SH-SY5Y (cell line): Measurements from ENCODE around the gene WHRN.

ENCODE experiments used
- GATA2 ChIP-seq: IDR thresholded peaks from 2 replicates; pipeline ENCODE4 v1.6.1; 2011; ENCODE audit warnings: mild to moderate bottlenecking, low read depth, low read length
- GATA3 ChIP-seq: IDR thresholded peaks from 2 replicates; pipeline ENCODE4 v1.6.1; 2011; ENCODE audit warnings: low read depth, mild to moderate bottlenecking, low read length, moderate library complexity

The WHRN gene

DNA sequence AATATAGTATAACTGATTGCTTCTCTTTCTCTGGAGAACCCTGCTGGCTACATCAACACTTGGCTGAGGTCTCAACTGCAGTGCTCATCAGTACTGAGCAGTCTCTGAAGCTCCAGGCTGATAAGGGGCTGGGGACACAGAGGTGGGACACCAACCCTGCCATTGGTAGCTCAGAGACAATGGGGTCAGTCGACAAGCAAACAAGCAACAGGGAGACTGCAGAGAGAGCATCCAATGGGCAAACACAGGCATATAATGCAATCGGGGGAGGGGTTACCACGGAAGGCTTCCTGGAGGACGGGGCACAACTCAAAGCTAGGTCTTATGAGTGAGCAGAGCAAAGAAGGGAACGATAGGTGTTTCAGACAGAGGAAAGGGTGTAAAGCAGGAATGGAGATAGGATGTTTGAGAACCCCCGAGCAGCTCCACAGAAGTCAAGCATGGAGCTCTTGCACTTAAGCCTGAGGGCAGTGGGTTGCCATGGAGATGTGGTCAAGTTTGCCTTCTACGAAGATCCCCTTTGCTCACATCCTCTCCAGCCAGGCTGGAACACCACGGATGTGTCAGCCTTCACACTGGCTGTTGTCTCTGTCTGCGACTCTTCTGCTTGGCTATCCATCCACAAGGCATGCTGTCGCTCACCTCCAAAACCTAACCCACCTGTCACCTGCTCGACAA, 96.0 kb downstream of the WHRN start:
- TF ChIP-seq GATA2 (no peak), GATA3 (no peak)

DNA sequence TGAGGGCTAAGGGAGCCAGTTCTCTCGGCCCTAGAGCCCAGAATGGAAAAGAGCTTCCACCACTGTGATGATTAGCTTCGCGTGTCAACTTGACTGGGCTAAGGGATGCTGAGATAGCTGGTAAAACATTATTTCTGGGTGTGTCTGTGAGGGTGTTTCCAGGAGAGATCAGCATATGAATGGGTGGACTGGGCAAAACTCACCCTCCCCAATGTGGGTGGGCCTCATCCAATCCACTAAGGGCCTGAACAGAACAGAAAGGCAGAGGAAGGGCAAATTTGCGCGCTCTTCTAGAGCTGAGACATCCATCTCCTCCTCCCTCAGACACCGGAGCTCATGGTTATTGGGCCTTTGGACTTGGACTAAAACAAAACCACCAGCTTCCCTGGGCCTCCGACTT, 96.6 kb downstream of the WHRN start:
- TF ChIP-seq GATA2 = no peak
- no peak for TF ChIP-seq GATA3

DNA sequence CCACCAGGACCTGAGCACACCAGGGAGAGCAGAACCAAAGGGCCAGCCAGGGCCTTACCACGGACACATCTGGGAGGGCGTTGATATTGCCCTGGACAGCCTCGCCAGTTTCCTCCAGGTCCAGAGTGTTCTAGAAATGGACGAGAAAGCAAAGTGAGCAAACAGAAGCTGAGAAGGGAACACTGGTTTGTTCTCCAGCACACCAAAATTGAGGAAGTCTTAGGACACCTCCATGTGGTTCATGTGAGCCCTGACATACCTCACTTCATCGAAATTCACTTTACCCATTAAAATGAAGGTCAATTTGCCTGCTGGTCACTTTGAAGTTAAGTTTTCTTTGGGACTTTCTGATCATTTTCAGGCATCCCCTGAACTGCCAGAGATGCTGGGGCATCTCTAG, 97.4 kb downstream of the WHRN start:
- TF ChIP-seq GATA2 (no peak), GATA3 (no peak)

DNA sequence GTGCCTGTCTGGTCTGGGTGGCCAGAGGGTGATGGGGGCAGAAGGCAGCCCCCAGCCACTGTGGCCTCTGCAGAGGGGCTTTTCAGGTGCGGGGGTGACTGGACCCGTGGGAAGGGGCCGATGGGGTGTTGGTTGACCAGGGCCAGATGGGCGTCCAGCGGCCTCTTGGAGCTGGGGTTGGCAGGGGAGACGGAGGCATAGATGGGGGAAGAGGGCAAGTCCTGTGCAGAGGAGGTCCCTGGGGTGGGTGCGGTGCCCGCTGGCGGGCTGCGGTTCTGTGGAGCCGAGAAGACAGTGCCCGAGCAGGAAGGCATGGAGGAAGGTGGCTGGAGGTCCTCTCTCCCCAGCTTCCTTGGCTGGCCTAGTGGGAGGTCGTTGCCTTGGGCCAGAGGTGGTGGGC, 98.8 kb downstream of the WHRN start:
- TF ChIP-seq GATA2 (no peak), GATA3 (no peak)

DNA sequence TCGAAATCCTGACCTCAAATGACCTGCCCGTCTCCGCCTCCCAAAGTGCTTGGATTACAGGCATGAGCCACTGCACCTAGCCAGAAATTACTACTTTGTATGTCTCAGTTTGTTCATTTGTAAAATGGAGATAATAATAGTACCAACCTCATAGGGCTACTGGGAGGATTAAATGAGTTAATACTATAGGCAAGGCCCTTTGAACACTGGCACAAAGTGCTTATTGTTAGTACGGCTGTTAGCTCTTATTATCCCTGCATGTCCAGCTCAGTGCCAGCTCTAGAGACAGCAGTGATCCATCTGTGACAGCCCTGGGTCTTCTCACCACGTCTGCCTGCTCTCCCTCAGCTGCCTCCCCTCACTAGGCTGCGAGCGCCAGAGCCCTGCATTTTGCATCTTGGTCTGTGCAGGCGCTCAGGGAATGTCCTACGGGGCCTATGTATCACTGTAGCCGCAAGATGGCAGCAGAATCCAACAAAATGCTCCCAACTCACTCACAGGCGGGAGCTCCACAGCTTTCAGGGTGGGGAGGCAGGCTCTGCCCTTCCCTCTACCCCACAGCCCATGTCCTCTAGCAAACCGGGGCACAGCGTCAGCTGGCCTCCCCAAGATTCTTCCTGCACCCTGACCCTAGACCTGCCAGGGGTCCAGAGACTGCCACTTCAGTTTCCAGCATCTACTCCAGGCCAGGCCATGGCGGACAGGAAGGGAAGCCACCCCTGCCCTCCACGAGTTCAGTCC, 99.8 kb downstream of the WHRN start:
- TF ChIP-seq GATA2 = no peak
- no peak for TF ChIP-seq GATA3

DNA sequence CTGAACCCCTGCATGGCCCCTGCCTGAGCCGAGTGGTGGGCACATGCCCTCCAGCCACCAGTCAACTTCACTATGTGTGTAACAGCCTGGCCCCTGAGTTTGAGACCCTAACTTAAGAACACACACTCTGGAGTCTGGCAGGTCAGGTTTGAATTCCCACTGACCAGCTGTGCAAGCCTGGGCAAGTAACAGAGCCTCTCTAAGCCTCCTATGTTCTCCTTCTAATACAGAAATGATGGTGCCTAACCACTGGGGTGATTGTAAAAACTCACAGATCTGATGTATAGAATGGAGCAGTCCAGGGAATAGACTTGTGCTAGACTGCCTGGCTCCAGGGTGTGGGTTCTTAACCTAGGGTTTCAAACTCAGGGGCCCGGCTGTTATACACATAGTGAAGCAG, 100.7 kb downstream of the WHRN start:
- TF ChIP-seq GATA2 (no peak), GATA3 (no peak)

DNA sequence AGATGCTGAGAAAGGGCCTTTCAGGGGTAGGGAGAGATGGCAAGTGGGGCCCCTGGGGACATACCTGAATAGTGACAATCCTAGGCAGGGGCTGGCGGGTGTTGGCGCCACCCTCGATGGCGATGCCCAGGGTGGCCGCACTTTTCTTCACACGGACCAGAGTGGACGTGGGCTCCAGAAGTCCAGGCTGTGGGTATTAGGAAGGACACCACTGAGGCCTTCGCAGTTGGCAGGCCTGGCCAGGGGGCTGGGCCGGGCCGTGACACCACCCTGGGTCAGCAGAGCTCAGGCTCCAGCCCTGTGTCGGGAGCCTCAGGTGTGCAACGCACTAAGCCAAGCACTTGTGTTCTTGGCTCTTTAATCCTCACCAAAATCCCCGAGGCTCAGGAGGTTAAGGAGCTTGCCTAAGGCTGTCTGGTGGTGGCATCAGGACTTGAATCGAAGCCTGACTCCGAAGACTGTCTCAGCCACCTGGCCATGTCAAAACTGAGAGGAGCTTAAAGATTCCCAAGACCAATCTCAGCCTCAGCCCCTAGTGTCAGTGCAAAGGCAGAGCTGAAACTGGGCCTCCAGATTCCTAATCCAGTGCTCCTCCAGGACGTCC, 102.0 kb downstream of the WHRN start:
- TF ChIP-seq GATA2 (no peak), GATA3 (no peak)

DNA sequence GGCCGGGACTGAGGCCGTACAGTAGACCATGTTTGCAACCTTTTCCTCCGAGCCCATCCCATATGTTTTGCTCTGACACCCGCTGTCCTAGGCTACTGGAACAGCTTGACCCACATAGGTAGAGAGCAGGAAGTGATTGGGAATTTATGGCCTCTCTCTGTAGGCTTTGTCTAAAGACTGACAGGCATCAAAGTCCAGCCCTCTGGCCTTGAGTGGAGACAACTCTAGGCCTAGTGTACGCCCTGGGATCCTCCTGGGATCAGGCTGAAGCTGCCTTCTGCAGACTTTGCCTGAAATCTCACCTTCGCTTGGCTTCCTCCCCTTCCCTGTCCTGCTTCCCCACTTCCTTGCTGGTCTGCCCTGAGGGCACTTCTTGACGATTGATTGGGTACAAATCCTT, 103.9 kb downstream of the WHRN start:
- no peak for TF ChIP-seq GATA3
- no peak for TF ChIP-seq GATA2

DNA sequence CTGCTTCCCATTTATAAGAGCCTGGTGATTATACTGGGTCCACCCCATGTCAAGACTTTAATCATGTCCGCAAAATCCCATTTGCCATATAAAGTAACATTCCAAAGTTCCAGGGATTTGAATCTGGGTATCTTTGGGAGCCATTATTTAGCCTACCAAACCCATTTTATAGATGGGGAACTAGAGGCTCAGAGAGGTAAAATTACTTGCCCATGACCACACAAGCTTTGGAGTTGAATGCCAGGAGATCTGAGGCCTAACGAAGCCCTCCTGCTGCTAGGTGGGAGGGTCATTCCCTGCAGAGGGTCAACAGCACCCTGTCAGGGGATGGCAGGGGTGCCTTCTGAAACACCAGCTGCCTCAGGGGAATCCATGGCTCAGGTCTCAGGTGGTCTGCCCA, 104.5 kb downstream of the WHRN start:
- TF ChIP-seq GATA3 (no peak), GATA2 (no peak)

DNA sequence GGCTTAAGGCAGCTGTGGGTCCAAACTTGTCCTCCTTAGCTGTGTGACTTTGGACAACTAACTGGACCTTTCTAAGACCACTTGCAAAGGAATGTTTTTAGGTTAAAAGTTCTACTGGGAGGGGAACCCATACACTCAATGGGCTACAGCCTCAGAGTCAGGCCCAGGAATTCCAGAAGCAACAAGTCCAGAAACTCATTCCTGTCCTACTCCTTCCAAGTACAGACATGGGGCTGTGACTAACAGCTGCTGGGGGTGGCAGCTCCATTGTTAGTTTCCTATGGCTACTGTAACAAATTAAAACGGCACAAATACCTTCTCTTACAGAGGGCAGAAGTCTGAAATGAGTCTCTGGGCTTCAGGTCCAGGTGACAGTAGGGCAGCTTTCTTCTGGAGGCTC, 105.1 kb downstream of the WHRN start:
- no peak for TF ChIP-seq GATA2
- TF ChIP-seq GATA3 = no peak

DNA sequence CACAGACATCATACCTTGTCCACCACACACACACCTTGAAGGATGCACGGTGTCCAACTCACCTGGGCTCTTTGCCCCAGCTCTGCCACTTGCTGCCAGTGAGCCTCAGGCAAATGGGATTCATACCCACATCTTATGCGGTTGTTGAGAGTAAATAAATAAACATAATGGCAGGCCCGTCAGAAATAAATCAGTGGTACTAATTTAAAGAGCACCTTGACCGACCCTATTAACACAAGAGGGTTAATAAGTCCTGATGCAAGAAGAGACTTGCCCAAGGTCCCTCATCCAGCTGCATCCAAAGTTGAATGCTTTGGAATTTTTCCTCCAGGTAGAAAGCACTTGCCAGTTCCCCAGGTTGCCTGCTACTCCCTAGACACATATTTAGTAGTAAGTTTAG, 105.9 kb downstream of the WHRN start:
- TF ChIP-seq GATA2 (no peak), GATA3 (no peak)

DNA sequence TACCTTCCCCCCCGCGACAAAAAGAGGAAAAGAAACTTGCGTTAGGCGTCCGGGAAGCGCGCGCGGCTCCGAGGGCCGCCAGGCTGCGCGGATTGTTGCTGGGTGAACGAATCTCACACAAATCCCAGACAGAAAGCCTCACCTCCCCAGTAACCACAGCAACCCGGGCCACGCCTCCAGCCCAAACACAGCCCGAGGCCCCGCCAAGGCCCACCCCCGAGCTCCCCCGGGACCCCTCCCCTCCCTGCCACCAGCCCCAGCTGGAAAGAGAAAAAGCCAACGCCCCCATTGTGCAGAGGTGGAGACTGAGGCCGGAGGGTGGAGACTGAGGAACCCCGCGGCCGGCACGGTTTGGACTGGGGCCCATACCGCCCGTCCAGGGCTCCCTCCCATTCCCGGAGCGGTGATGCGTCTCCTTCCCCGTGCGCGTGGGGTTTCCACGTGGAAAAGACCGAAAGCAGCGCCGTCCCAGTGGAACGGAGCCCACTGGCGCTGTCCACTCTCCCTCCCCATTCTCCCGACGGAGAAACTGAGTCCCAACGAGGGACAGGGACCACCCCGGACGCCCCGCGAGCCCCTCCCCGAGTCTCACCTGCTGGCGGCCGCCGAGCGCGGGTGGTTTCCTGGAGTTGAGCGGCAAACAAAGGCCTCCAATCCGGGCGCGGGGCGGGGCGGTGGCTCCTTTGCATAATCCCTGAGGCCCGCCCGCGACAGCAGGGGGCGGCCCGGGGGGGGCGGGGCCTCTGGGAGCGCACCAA, 107.2 kb downstream of the WHRN start:
- no peak for TF ChIP-seq GATA3
- TF ChIP-seq GATA2 = no peak

DNA sequence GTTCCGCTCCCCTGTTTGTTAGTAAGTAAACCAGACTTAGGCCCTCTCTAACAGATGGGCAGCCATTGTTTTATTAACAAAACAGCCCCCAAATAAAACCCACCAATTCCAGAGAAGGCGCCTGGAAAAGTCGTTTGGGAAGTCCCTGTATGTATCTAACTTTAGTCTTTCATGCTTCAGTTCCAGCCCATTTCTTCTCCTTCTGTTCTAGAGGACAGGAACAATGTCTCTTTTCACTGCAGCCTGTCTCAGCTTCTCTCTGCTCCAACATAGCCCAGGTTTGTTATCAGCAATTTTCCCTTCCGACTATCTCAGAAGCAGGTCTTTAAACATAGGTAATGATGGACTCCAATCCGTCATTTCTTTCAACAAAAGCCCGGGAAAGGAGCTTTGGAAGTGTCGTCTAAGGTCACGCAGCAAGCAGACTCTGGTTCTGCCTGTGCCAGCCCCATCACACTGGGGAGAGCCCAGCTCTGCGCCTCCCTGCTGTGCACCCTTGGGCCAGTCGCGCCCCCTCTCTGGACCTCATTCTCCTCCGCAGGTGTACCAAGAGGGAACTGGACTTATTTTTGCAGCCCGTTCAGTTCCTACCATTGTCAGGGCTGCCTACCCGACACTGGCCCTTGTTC, 107.9 kb downstream of the WHRN start:
- TF ChIP-seq GATA2 = no peak
- no peak for TF ChIP-seq GATA3

DNA sequence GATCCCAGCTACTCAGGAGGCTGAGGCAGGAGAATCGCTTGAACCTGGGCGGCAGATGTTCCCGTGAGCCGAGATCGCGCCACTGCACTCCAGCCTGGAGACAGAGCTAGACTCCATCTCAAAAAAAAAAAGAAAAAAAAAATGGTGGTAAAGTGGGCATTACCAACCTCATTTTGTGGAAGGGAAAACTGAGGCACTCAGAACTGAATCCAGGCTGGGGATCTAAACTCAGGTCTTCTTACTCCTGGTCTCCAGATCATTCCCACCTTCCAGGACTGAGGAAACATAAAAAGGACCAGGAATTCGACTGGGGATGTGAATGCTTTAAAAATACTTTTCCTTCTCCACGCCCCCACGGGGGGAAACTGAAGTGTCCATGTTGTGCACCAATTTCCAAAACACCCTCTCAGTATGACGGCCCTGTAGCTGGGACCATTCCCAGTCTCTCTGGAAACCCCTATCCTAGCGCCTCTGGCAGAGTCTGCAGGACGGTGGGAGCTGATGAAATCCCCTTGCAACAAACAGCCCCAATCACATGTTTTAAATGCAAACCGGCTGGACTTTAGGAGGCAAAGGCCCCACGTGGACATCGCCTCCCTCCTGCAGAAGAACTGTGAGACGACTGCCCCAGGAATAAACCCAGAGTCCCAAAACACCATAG, 108.6 kb downstream of the WHRN start:
- TF ChIP-seq GATA2 = no peak
- no peak for TF ChIP-seq GATA3
